ENCODE data around the gene GALNT18. TPM values are rescaled to one million over a fixed set of nuclear protein-coding genes. Genes with fewer than 3 reads are reported as not detected.

GALNT18 gene
- polyA plus RNA-seq, 1 donor (not counting 4 experiments of a cell fraction or from before 2014, with no cell fraction given) = 27.2 TPM

GRCh38 chr11:11512929-11513328 lies 108.9 kb downstream of the GALNT18 start:
- Histone ChIP-seq H3K27ac (ENCODE audit: control insufficient read depth, insufficient read depth, low read length) (no peak overlapping the region), H3K4me2 (ENCODE audit: control insufficient read depth, extremely low read depth, insufficient read depth, low read depth, low read length) (no peak overlapping the region), H3K9ac (ENCODE audit: control insufficient read depth, extremely low read depth, insufficient read depth, low read length) (no peak overlapping the region), H3K36me3 (ENCODE audit: control insufficient read depth in 2 of 2, extremely low read depth in 1 of 2, insufficient read depth in 2 of 2, low read length in 2 of 2) (no peaks in the 10 kb centered on the region), H2AFZ (ENCODE audit: control insufficient read depth, low read length) (no peak overlapping the region), H3K4me3 (ENCODE audit: control insufficient read depth in 2 of 3, extremely low read depth in 1 of 3, insufficient read depth in 2 of 3, low read depth in 1 of 3, low read length in 3 of 3) (no peak overlapping the region), H3K79me2 (ENCODE audit: control insufficient read depth, insufficient read depth, low read length) (peaks cover 30% of the 10 kb centered on the region), H3K4me1 (ENCODE audit: control insufficient read depth, extremely low read depth, insufficient read depth, low read length) (peaks cover 2% of the 10 kb centered on the region), H4K20me1 (ENCODE audit: control insufficient read depth, extremely low read depth, insufficient read depth, low read length) (no peaks in the 10 kb centered on the region), H3K27me3 (ENCODE audit: control insufficient read depth, extremely low read depth, insufficient read depth, low read length) (no peaks in the 10 kb centered on the region), H3K9me1 (ENCODE audit: control insufficient read depth, extremely low read depth, insufficient read depth, low read length) (no peaks in the 10 kb centered on the region), H3K9me3 (ENCODE audit: control insufficient read depth, low read depth, low read length) (no peaks in the 10 kb centered on the region)
- dilution Hi-C loops (cut with MboI; ENCODE audit: extremely low pct_ligation_motif_present, low sequenced_read_pairs) = no loop called here
- no peak for FAIRE-seq
- no peak for TF ChIP-seq CTCF (optimal IDR thresholded peaks at IDR 0.05 in 1 of 3, IDR thresholded peaks at IDR 0.05 in 1 of 3, conservative IDR thresholded peaks at IDR 0.05 in 1 of 3; ENCODE audit: extremely low read depth in 1 of 3, insufficient read depth in 2 of 3, low read length in 3 of 3)
- TF ChIP-seq EZH2 (IDR thresholded peaks at IDR 0.05; ENCODE audit: low read length) = no peak
- DNase-seq (ENCODE audit: low read depth, low spot score) = no peak

- H3K4me1 ChIP-seq (ENCODE audit: control insufficient read depth, extremely low read depth, insufficient read depth, low read length) = peaks cover 2% of the 10 kb centered on the region
- H3K27me3 ChIP-seq (ENCODE audit: control insufficient read depth, extremely low read depth, insufficient read depth, low read length) = no peaks in the 10 kb centered on the region
- no peak overlapping the region for H3K4me3 ChIP-seq (ENCODE audit: control insufficient read depth in 2 of 3, extremely low read depth in 1 of 3, insufficient read depth in 2 of 3, low read depth in 1 of 3, low read length in 3 of 3)
- H3K9ac ChIP-seq (ENCODE audit: control insufficient read depth, extremely low read depth, insufficient read depth, low read length) = no peak overlapping the region
- H3K4me2 ChIP-seq (ENCODE audit: control insufficient read depth, extremely low read depth, insufficient read depth, low read depth, low read length) = no peak overlapping the region
- no peaks in the 10 kb centered on the region for H3K36me3 ChIP-seq (ENCODE audit: control insufficient read depth in 2 of 2, extremely low read depth in 1 of 2, insufficient read depth in 2 of 2, low read length in 2 of 2)
- TF ChIP-seq EZH2 (IDR thresholded peaks at IDR 0.05; ENCODE audit: low read length) (no peak), CTCF (optimal IDR thresholded peaks at IDR 0.05 in 1 of 3, IDR thresholded peaks at IDR 0.05 in 1 of 3, conservative IDR thresholded peaks at IDR 0.05 in 1 of 3; ENCODE audit: extremely low read depth in 1 of 3, insufficient read depth in 2 of 3, low read length in 3 of 3) (no peak)
- no peak for DNase-seq (ENCODE audit: low read depth, low spot score)
- no peaks in the 10 kb centered on the region for H3K9me1 ChIP-seq (ENCODE audit: control insufficient read depth, extremely low read depth, insufficient read depth, low read length)
- H4K20me1 ChIP-seq (ENCODE audit: control insufficient read depth, extremely low read depth, insufficient read depth, low read length) = no peaks in the 10 kb centered on the region
- H2AFZ ChIP-seq (ENCODE audit: control insufficient read depth, low read length) = no peak overlapping the region
- no peaks in the 10 kb centered on the region for H3K9me3 ChIP-seq (ENCODE audit: control insufficient read depth, low read depth, low read length)
- dilution Hi-C loops (cut with MboI; ENCODE audit: extremely low pct_ligation_motif_present, low sequenced_read_pairs) = no loop called here
- peaks cover 29% of the 10 kb centered on the region for H3K79me2 ChIP-seq (ENCODE audit: control insufficient read depth, insufficient read depth, low read length)
- no peak for FAIRE-seq
- no peak overlapping the region for H3K27ac ChIP-seq (ENCODE audit: control insufficient read depth, insufficient read depth, low read length)
Measured at GRCh38 chr11:11512502-11512901, 109.3 kb downstream of the GALNT18 start.

Measured in keratinocyte (primary cell).